NCI-H2107 treated with DMSO at 0.1 percent for 48 hours (cell line): ENCODE measurements around the gene RCAN1.
A peak's percentile ranks its signal among the peaks of the same experiment; 100 is the strongest.

Experiments used
- DNase-seq: peaks from one replicate; lab custom pipeline; 2025; ENCODE audit not compliant: unreplicated experiment; lab: John Stamatoyannopoulos, UW

RCAN1 gene

GRCh38 chr21:34614628-34615486 lies at the start of gene RCAN1:
TSS of gene RCAN1 (minus strand) at chr21:34615113. CDS start at chr21:34615011, 102 bp downstream.
- peak; percentile 94 for DNase-seq

- no peak for DNase-seq
These were observed 46.9 kb upstream of the RCAN1 start for GRCh38 chr21:34661848-34662247.

- no peak for DNase-seq
These were observed 38.6 kb upstream of the RCAN1 start for GRCh38 chr21:34653522-34653921.

- DNase-seq = no peak
These were observed 36.7 kb upstream of the RCAN1 start for GRCh38 chr21:34651642-34652041.

GRCh38 chr21:34650861-34651431 lies 36.0 kb upstream of the RCAN1 start:
- no peak for DNase-seq

GRCh38 chr21:34649400-34649799 lies 34.5 kb upstream of the RCAN1 start:
- DNase-seq = peak; percentile 78

GRCh38 chr21:34648739-34649297 lies 33.9 kb upstream of the RCAN1 start:
- peak; percentile 17 for DNase-seq

GRCh38 chr21:34647555-34647954 lies 32.6 kb upstream of the RCAN1 start:
- no peak for DNase-seq

GRCh38 chr21:34644825-34645224 lies 29.9 kb upstream of the RCAN1 start:
- DNase-seq = peak; percentile 78

GRCh38 chr21:34642211-34643075 lies 27.5 kb upstream of the RCAN1 start:
- DNase-seq = no peak

- no peak for DNase-seq
These were observed 25.9 kb upstream of the RCAN1 start for GRCh38 chr21:34640858-34641257.

GRCh38 chr21:34639882-34640788 lies 25.2 kb upstream of the RCAN1 start:
- no peak for DNase-seq

GRCh38 chr21:34639250-34639649 lies 24.3 kb upstream of the RCAN1 start:
- DNase-seq = no peak

- DNase-seq = no peak
These were observed 22.0 kb upstream of the RCAN1 start for GRCh38 chr21:34636961-34637360.

GRCh38 chr21:34635307-34635706 lies 20.4 kb upstream of the RCAN1 start:
- DNase-seq = no peak

GRCh38 chr21:34632498-34632897 lies 17.6 kb upstream of the RCAN1 start:
- no peak for DNase-seq

GRCh38 chr21:34630536-34631143 lies 15.7 kb upstream of the RCAN1 start:
- DNase-seq = peak; percentile 81

- DNase-seq = no peak
These were observed 11.2 kb upstream of the RCAN1 start for GRCh38 chr21:34626131-34626530.

- DNase-seq = no peak
These were observed 10.2 kb upstream of the RCAN1 start for GRCh38 chr21:34625030-34625593.
